ENCODE data around the gene MPPE1. TPM values are rescaled to one million over a fixed set of nuclear protein-coding genes. Genes with fewer than 3 reads are reported as not detected.
"Not testable (repeated sequence)": the region's sequence is repeated elsewhere in the genome, so short reads cannot be mapped to it uniquely, and the experiment has no call there.

The MPPE1 gene
- total and polyA plus RNA-seq, 12 donors = 17.0 to 44.7 (median 31.2) TPM

DNA sequence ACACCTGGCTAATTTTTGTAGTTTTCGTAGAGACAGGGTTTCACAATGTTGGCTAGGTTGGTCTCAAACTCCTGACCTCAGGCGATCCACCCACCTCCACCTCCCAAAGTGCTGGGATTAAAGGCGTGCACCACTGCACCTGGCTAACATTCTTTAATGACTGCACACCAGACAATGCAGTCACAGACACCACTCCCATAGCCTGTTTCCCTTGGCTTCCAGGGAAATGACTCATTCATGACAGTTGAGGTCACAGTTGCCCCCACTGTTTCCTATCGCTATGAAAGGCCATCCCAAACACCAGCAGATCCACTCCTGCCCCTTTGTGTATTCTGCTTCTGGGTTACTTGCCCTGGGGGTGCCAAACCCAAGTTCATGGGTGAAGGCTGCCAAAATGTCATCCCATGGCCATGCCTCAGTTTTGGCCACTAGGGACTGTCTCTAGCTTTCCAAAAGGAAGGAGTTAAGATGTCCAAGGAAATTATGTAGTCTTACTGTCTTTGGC is 48.2 kb downstream of the MPPE1 start:
- intact Hi-C loops (cut with DNase I) = loop anchor here in 1 of 2 donors (10.0 kb wide), 1 partner anchor 45 kb away; the partner anchor contains the start of gene MPPE1
- H3K9me3 ChIP-seq (replicated peaks in 1 of 3) = no peaks in the 10 kb centered on the region
- WGBS, 4 donors = 54 to 69% (median 60%) methylated on average over 4 of the region's 4 CpGs

DNA sequence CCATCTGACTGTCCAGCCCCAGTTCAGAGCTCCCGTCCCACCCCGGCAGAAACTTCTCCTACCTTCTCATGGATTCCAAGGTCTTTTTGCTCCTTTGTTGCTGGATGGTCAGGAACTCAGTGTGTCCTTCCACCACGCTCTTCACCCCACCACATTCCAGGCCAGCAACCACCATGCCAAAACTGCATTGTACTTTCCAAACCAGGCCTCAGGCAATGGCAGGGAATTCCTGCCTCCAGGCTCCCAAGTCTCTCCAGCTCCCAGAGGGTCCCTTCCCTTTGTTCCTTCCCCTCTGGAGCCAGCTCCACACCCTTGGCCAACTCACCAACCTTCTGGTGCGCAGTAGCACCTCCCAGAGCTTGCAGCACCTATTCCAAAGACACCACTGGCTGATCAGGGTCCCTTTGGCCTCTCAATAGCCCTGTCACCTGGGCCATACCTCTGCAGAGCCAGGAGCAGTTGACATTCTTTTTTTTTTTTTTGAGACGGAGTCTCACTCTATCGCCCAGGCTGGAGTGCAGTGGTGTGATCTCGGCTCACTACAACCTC is 48.8 kb downstream of the MPPE1 start:
- DNase-seq = no peak
- TF ChIP-seq POLR2A (IDR thresholded peaks at IDR 0.05) = no peak
- no peak for TF ChIP-seq CTCF (IDR thresholded peaks at IDR 0.05)
- H3K36me3 ChIP-seq (replicated peaks in 1 of 2) = no peaks in the 10 kb centered on the region
- no peak overlapping the region for H3K4me3 ChIP-seq
- H3K27me3 ChIP-seq = no peaks in the 10 kb centered on the region
- 88 to 93% (median 91%) methylated on average over 6 to 7 of the region's 7 CpGs for WGBS, 4 donors
- no peaks in the 10 kb centered on the region for H3K9me3 ChIP-seq (replicated peaks in 1 of 3)
- intact Hi-C loops (cut with DNase I) = loop anchor here in 1 of 2 donors (10.0 kb wide), 1 partner anchor 45 kb away; the partner anchor contains the start of gene MPPE1
- H3K27ac ChIP-seq = no peak overlapping the region
- peaks cover 5 to 6% of the 10 kb centered on the region in 2 donors for H3K4me1 ChIP-seq (replicated peaks in 1 of 2)

More for the DNA sequence above, 48.2 kb downstream of the MPPE1 start:
- no peaks in the 10 kb centered on the region for H3K36me3 ChIP-seq (replicated peaks in 1 of 2)
- H3K4me3 ChIP-seq = no peak overlapping the region
- peaks cover 5 to 6% of the 10 kb centered on the region in 2 donors for H3K4me1 ChIP-seq (replicated peaks in 1 of 2)
- H3K27ac ChIP-seq = no peak overlapping the region
- TF ChIP-seq CTCF (IDR thresholded peaks at IDR 0.05) = peak in 1 of 6 experiments; percentile 10
- no peak for TF ChIP-seq POLR2A (IDR thresholded peaks at IDR 0.05)
- H3K27me3 ChIP-seq = no peaks in the 10 kb centered on the region
- DNase-seq = peak in 1 of 7 donors; percentile 10

DNA sequence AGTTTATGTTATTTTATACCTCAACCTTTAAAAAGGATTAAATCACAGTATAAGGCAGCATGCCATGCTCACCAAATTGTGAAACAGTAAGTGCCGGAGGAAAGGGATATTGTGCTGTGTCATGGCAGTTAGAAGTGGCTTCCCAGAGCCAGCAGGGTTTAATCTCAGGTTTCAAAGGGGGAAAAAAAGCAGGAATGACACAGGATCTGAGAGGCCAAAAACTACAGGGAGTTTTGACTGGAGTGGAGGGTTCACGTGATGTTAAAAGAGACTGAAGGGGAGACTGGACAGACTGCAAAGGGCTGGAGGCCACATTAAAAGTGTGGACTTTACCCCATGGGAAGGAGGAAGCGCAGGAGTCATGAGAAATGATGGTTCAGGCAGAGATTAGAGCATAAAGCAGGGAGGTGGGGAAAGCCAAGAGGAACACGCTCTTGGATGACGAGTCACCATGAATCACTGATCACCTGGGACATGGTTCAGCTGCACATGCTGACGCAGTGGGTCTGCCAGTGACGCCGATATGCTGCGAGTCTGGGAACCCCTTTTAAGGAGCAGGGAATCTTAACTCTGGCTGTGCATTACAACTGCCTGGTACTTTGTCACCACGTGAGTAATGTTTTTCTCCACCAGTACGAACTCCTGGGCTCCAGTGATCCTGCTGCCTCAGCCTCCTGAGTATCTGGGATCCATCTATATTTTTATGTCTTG is 50.8 kb downstream of the MPPE1 start:
- H3K36me3 ChIP-seq (replicated peaks in 1 of 2) = no peaks in the 10 kb centered on the region
- peak overlapping the region in 4 of 5 donors; percentile 33 to 83 (median 62) for H3K27ac ChIP-seq
- H3K9me3 ChIP-seq (replicated peaks in 1 of 3) = no peaks in the 10 kb centered on the region
- intact Hi-C loops (cut with DNase I) = loop anchor here in 1 of 2 donors (10.0 kb wide), 1 partner anchor 47 kb away; the partner anchor contains the start of gene MPPE1
- TF ChIP-seq CTCF (IDR thresholded peaks at IDR 0.05) = no peak
- TF ChIP-seq POLR2A (IDR thresholded peaks at IDR 0.05) = peak in 1 of 2 donors; percentile 43
- peak; percentile 67 to 89 (median 81) for DNase-seq
- WGBS, 4 donors = 15 to 37% (median 27%) methylated on average over 11 of the region's 11 CpGs
- no peaks in the 10 kb centered on the region for H3K27me3 ChIP-seq
- peaks cover 9 to 23% of the 10 kb centered on the region in 2 donors for H3K4me1 ChIP-seq (replicated peaks in 1 of 2)
- no peak overlapping the region for H3K4me3 ChIP-seq

DNA sequence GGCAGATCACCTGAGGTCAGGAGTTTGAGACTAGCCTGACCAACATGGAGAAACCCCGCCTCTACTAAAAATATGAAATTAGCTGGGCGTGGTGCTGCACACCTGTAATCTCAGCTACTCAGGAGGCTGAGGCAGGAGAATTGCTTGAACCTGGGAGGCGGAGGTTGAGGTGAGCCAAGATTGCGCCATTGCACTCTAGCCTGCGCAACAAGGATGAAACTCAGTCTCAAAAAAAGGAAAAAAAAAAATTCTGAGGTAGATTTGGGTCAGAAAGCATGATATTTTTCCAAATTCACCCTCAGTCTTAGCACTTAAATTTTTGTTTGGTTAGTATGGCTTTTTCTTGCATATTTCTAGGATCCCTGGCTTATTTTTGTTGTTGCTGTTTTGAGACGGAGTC is 53.6 kb downstream of the MPPE1 start:
- H3K27me3 ChIP-seq; H3K36me3 ChIP-seq (replicated peaks in 1 of 2); H3K9me3 ChIP-seq (replicated peaks in 1 of 3); H3K4me3 ChIP-seq; H3K27ac ChIP-seq; DNase-seq: not testable (repeated sequence)
- intact Hi-C loops (cut with DNase I) = loop anchor here in 1 of 2 donors (10.0 kb wide), 1 partner anchor 50 kb away; the partner anchor contains the start of gene MPPE1
- H3K4me1 ChIP-seq (replicated peaks in 1 of 2) = peaks cover 12 to 28% of the 10 kb centered on the region in 2 donors
- WGBS, 4 donors = 91 to 97% (median 94%) methylated on average over 6 of the region's 6 CpGs

All from adrenal gland (tissue), 12 donors.